PC-3 (cell line): ENCODE data around the gene JCHAIN.
"Not testable (repeated sequence)": the region's sequence is repeated elsewhere in the genome, so short reads cannot be mapped to it uniquely, and the experiment has no call there.

Source experiments
- CTCF ChIP-seq: fragments of 300-600 bp; sonication (generic); conservative IDR thresholded peaks from 2 replicates; pipeline ENCODE4 v1.5.1; 2017; ENCODE audit warnings: antibody characterized with exemption, low read depth, mild to moderate bottlenecking, low read length
- EZH2 ChIP-seq: fragments of 300-600 bp; sonication (generic); IDR thresholded peaks from one replicate; pipeline ENCODE4 v1.6.1; 2017; ENCODE audit warnings: antibody characterized with exemption, mild to moderate bottlenecking, low read length; ENCODE audit not compliant: unreplicated experiment
- EZH2phosphoT487 ChIP-seq: fragments of 300-600 bp; sonication (generic); IDR thresholded peaks from 2 replicates; pipeline ENCODE4 v1.6.1; 2018; ENCODE audit warnings: mild to moderate bottlenecking, antibody characterized with exemption, low read length, borderline replicate concordance

- TF ChIP-seq CTCF, EZH2, EZH2phosphoT487: not testable (repeated sequence)
Measured at GRCh38 chr4:70682142-70682541, 15.8 kb upstream of the JCHAIN start.
